Measurements from ENCODE around the gene ARPP21. TPM values are rescaled to one million over a fixed set of nuclear protein-coding genes. Genes with fewer than 3 reads are reported as not detected.

Gene ARPP21
- total RNA-seq, 2 experiments from 2014 or later: not detected

DNA sequence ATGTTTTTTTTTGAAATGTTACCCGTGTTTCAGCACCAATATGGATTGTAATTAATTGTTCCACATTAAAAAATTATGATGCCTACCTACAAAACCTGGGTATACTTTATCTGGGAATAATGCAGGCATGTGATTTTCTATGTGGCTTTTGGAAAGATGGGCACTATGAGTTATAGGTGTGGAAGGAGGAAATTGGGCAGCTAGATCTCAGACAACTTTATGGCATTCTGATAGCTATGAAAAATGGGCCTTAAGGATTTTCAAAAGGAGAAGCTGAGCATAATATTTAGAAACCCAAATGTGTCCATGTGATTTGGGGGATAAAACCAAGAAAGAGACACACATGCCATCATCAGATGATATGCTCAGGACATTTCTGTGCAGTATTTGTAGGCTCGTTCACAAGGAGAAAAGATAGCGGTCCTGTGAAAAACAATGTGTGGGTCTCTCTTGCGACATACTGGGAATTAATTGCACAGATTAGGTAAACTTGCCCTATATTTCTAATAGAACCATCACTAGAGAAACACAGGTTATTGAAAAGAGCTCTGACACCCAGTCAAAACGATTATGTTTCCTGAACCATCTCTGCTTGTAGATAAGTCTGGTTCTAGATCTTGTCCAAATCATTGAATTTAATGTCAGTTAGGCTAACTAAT, 35.3 kb downstream of the ARPP21 start:
- H3K36me3 Mint-ChIP-seq (ENCODE audit: low read depth): no peaks in the 10 kb centered on the region
- no peak for DNase-seq
- no peaks in the 10 kb centered on the region for H3K4me1 Mint-ChIP-seq
- no peaks in the 10 kb centered on the region for H3K27me3 Mint-ChIP-seq
- H3K9me3 Mint-ChIP-seq: no peaks in the 10 kb centered on the region
- no peak overlapping the region for H3K27ac Mint-ChIP-seq
- ChIA-PET CTCF (no interaction called here), POLR2A (no interaction called here)
- no peak overlapping the region for H3K4me3 Mint-ChIP-seq

GRCh38 chr3:35675206-35675605, 35.9 kb downstream of the ARPP21 start:
- H3K27me3 Mint-ChIP-seq: no peaks in the 10 kb centered on the region
- H3K4me1 Mint-ChIP-seq: no peaks in the 10 kb centered on the region
- POLR2A ChIA-PET: no interaction called here
- CTCF ChIA-PET: no interaction called here
- no peak overlapping the region for H3K27ac Mint-ChIP-seq
- no peak overlapping the region for H3K4me3 Mint-ChIP-seq
- H3K36me3 Mint-ChIP-seq (ENCODE audit: low read depth): no peaks in the 10 kb centered on the region
- DNase-seq: no peak
- no peaks in the 10 kb centered on the region for H3K9me3 Mint-ChIP-seq

DNA sequence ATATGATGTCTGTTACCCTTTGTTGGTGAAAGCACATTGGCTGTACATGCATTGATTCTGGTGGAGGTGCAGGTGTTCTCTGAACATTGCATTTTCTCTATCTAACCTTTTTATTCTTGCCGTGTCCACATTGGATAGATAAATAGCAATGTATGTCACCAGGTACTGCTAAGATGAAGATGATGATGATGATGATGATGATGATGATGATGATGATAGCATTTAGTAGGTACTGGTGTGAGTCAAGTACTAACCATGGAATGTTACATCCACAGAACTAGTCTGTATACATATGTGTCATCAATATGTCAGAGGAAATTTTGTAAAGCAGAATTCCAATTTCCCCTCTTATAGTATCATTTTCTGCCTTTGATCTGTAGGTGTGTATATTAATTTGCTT, 36.3 kb downstream of the ARPP21 start:
- ChIA-PET POLR2A (no interaction called here), CTCF (no interaction called here)
- DNase-seq: no peak
- Mint-ChIP-seq H3K27ac (no peak overlapping the region), H3K4me1 (no peaks in the 10 kb centered on the region), H3K9me3 (no peaks in the 10 kb centered on the region), H3K36me3 (ENCODE audit: low read depth) (no peaks in the 10 kb centered on the region), H3K27me3 (no peaks in the 10 kb centered on the region), H3K4me3 (no peak overlapping the region)

DNA sequence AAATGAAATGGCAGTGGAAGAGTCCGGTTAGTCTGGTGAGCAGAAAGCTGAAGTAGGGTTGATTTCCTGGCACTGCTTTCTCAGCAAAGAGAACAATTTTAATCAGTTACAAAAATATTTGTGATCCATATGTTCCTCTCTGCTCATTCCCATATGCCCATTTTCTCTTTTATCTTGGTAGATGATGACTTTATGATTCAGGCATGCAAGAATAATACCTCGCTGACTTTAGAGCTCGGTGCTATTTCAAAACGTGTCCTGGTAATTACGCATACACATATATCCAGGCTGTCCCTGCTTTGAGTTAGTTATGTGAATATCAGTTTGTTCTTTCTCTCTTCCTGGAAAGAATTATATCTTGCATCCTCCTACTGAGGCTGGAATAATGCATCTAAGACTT, 38.5 kb downstream of the ARPP21 start:
- CTCF ChIA-PET: no interaction called here
- Mint-ChIP-seq H3K27me3 (no peaks in the 10 kb centered on the region), H3K4me3 (no peak overlapping the region), H3K4me1 (no peaks in the 10 kb centered on the region), H3K27ac (no peak overlapping the region), H3K36me3 (ENCODE audit: low read depth) (no peaks in the 10 kb centered on the region), H3K9me3 (no peaks in the 10 kb centered on the region)
- POLR2A ChIA-PET: no interaction called here
- DNase-seq: no peak

DNA sequence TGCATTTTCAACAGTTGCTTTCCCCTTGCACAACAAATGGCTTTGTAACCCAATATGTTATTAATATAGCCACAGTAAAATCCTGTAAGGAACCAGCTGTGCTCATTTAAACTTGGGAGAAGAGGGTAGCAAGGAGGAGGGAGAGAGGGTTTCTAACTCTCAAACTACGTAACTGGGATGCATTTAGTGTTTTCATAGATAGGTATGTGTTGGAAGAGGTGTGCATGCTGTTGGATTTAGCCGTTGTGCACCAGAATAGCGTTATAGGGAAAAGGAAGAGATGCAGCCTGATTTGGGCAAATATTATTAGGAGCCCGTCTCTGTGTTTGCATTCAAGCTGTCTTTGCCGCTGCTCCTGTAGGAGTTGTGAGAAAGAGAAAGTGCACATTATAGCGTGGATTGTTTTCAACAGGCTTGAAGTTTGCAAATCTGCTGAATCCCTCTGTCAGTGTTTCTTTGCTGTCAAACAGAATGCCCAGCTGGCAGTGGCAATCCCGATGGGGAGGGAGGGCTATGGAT, 39.4 kb downstream of the ARPP21 start:
- Mint-ChIP-seq H3K4me1 (no peaks in the 10 kb centered on the region), H3K27me3 (no peaks in the 10 kb centered on the region), H3K36me3 (ENCODE audit: low read depth) (no peaks in the 10 kb centered on the region), H3K9me3 (no peaks in the 10 kb centered on the region), H3K27ac (no peak overlapping the region), H3K4me3 (no peak overlapping the region)
- DNase-seq: no peak
- ChIA-PET CTCF (no interaction called here), POLR2A (no interaction called here)

GRCh38 chr3:35679409-35680080, 40.2 kb downstream of the ARPP21 start:
- no peaks in the 10 kb centered on the region for H3K4me1 Mint-ChIP-seq
- no peak for DNase-seq
- H3K4me3 Mint-ChIP-seq: no peak overlapping the region
- H3K9me3 Mint-ChIP-seq: no peaks in the 10 kb centered on the region
- CTCF ChIA-PET: no interaction called here
- no peaks in the 10 kb centered on the region for H3K36me3 Mint-ChIP-seq (ENCODE audit: low read depth)
- POLR2A ChIA-PET: no interaction called here
- no peak overlapping the region for H3K27ac Mint-ChIP-seq
- H3K27me3 Mint-ChIP-seq: no peaks in the 10 kb centered on the region

DNA sequence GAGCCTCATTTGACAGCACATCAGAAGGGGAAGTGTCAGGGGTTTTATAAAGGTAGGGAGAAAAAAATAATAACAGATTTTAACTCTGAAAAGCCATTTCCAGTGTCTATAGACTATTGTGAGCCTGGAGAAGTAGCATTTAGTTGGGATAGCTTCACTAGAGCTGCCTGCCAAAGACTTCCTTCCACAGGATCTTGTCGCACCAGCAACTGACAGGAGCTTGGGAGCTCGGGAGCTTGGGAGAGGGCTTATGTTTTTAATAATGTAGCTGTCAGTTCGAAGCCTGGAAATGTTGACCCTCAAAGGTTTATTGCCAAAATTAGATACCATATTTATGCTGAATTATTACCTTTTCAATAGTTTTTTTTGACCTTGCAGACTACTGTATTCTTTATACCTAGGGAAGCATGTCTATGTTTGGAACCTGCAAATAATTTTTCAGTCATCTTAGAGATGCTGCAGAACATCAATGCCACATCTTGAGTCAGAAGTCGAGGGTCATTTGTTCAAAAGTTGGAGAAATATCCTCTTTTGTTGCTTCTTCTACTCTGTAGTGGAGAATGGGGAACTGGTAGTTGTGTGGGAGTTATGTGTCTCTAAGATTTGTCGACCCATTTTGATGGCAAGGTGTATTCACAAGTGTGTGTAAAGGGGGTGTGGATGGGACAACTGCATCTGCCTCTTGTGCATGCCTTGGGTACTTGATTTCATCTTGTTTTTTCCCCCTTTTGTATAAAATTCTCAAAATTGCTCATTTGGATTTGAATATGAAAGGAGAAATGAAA, 41.7 kb downstream of the ARPP21 start:
- ChIA-PET CTCF (no interaction called here), POLR2A (no interaction called here)
- no peaks in the 10 kb centered on the region for H3K4me1 Mint-ChIP-seq
- H3K27ac Mint-ChIP-seq: no peak overlapping the region
- no peak for DNase-seq
- H3K4me3 Mint-ChIP-seq: no peak overlapping the region
- H3K27me3 Mint-ChIP-seq: no peaks in the 10 kb centered on the region
- H3K9me3 Mint-ChIP-seq: no peaks in the 10 kb centered on the region
- no peaks in the 10 kb centered on the region for H3K36me3 Mint-ChIP-seq (ENCODE audit: low read depth)

DNA sequence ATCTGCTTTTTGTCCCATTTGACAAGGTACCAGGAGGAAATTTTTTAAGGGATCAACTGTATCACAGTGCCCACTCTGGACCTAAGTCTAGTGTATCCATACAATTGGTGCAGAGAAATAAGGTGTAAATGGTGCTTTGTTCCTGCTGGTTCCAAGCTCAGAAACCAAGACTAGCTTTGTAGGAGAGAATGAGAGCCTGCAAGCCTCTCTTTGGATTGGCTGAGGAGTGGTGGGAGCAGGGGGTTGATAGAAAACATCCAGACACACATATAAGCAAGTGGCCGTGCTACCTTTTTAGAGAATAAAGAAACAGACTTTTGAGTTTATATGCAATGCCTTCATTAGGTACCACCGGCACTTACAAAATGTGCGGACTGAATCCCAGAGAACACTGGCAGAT, 45.8 kb downstream of the ARPP21 start:
- no peak for DNase-seq

GRCh38 chr3:35688826-35689225, 49.5 kb downstream of the ARPP21 start:
- H3K4me1 Mint-ChIP-seq: no peaks in the 10 kb centered on the region
- H3K4me3 Mint-ChIP-seq: no peak overlapping the region
- H3K36me3 Mint-ChIP-seq (ENCODE audit: low read depth): no peaks in the 10 kb centered on the region
- H3K27me3 Mint-ChIP-seq: no peaks in the 10 kb centered on the region
- DNase-seq: no peak
- no peaks in the 10 kb centered on the region for H3K9me3 Mint-ChIP-seq
- no peak overlapping the region for H3K27ac Mint-ChIP-seq
- ChIA-PET POLR2A (no interaction called here), CTCF (no interaction called here)

More for the DNA sequence above, 45.8 kb downstream of the ARPP21 start:
- Mint-ChIP-seq H3K27ac (no peak overlapping the region), H3K36me3 (ENCODE audit: low read depth) (no peaks in the 10 kb centered on the region), H3K9me3 (no peaks in the 10 kb centered on the region), H3K4me3 (no peak overlapping the region), H3K4me1 (no peaks in the 10 kb centered on the region), H3K27me3 (no peaks in the 10 kb centered on the region)
- CTCF ChIA-PET: no interaction called here
- POLR2A ChIA-PET: no interaction called here

DNA sequence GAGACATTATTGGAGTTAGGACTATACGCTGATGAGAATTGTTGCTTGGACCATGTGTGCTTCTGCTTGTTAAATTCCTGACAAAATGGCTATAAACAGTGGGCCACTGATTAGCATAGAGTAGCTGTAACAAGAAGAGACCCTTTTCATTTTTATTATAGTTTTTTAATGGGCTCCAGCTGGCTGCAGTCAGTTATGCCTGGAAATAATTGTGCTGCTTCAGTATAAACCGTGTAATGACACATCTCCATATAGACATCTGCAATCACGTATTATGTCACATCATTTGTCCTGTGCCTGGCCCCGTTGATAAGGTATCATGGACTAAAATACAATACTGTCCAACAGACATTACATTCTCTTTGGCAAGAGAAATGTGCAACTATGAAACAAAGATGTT, 50.9 kb downstream of the ARPP21 start:
- no peaks in the 10 kb centered on the region for H3K4me1 Mint-ChIP-seq
- DNase-seq: no peak
- POLR2A ChIA-PET: no interaction called here
- no peak overlapping the region for H3K27ac Mint-ChIP-seq
- H3K27me3 Mint-ChIP-seq: no peaks in the 10 kb centered on the region
- H3K9me3 Mint-ChIP-seq: no peaks in the 10 kb centered on the region
- H3K36me3 Mint-ChIP-seq (ENCODE audit: low read depth): no peaks in the 10 kb centered on the region
- H3K4me3 Mint-ChIP-seq: no peak overlapping the region
- CTCF ChIA-PET: no interaction called here

- DNase-seq: no peak
- no peaks in the 10 kb centered on the region for H3K27me3 Mint-ChIP-seq
- no peak overlapping the region for H3K4me3 Mint-ChIP-seq
- CTCF ChIA-PET: no interaction called here
- H3K36me3 Mint-ChIP-seq (ENCODE audit: low read depth): no peaks in the 10 kb centered on the region
- no peak overlapping the region for H3K27ac Mint-ChIP-seq
- POLR2A ChIA-PET: no interaction called here
- no peaks in the 10 kb centered on the region for H3K9me3 Mint-ChIP-seq
- H3K4me1 Mint-ChIP-seq: no peaks in the 10 kb centered on the region
Observed at GRCh38 chr3:35705904-35706303, 66.6 kb downstream of the ARPP21 start.

DNA sequence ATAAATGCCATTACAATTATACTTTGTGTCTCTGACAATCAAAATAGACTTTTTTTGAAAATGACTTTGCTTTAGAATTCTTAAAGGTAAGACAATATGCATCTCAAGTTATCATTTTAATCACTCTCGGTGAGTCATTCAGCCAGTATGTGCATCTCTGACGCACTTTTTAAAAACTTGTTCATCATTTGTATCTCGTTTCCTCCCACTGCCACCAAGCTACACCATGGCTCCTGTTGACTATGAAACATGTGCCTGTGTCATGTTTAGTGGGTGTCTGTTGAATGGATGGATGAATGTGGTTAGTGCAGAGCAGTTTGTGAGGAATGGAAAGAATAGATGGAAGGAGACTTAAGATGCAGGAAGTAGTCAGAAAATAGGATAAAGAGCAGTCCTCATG, 68.6 kb downstream of the ARPP21 start:
- H3K4me3 Mint-ChIP-seq: no peak overlapping the region
- no peak overlapping the region for H3K27ac Mint-ChIP-seq
- no peaks in the 10 kb centered on the region for H3K9me3 Mint-ChIP-seq
- no peaks in the 10 kb centered on the region for H3K36me3 Mint-ChIP-seq (ENCODE audit: low read depth)
- ChIA-PET POLR2A (no interaction called here), CTCF (no interaction called here)
- H3K4me1 Mint-ChIP-seq: no peaks in the 10 kb centered on the region
- no peak for DNase-seq
- H3K27me3 Mint-ChIP-seq: no peaks in the 10 kb centered on the region

GRCh38 chr3:35708394-35709271, 69.3 kb downstream of the ARPP21 start:
- no peak for DNase-seq
- Mint-ChIP-seq H3K27ac (no peak overlapping the region), H3K4me1 (no peaks in the 10 kb centered on the region), H3K9me3 (no peaks in the 10 kb centered on the region), H3K36me3 (ENCODE audit: low read depth) (no peaks in the 10 kb centered on the region), H3K4me3 (no peak overlapping the region), H3K27me3 (no peaks in the 10 kb centered on the region)
- ChIA-PET POLR2A (no interaction called here), CTCF (no interaction called here)

All from activated CD4-positive, alpha-beta T cell treated with anti-CD3 and anti-CD28 coated beads, Interleukin-2, amount 10 ng/mL, durations not matched to agents 7 days and 5 days (primary cell).